ENCODE measurements around the gene SEMA6D.
"Not testable (repeated sequence)": the region's sequence is repeated elsewhere in the genome, so short reads cannot be mapped to it uniquely, and the experiment has no call there.

Gene SEMA6D

GRCh38 chr15:47718497-47719437 lies 1.5 kb downstream of the SEMA6D start:
- no peak for DNase-seq

- DNase-seq, result no peak
Observed at GRCh38 chr15:47719730-47720129, 2.4 kb downstream of the SEMA6D start.

- DNase-seq, result no peak
Observed at GRCh38 chr15:47720555-47720954, 3.2 kb downstream of the SEMA6D start.

DNA sequence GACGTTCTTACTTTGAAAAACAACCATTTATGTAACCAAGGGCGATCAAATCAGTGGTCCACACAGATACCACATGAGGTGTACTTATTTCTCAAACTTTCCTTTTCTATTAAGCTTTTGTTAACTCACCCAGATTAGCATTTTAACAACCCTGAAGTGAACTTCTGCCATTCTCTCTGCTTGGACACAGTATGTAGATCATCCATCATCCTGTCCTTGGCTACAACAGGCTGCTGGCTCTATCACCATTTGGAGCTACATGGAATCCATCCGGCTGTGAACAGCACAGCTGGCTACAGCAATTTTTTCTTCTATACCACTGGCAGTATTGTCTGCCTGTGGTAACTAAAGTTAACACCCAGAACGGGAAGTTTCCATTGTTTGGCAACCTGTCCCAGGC lies 4.4 kb downstream of the SEMA6D start:
- no peak for DNase-seq

GRCh38 chr15:47724346-47724745 lies 7.0 kb downstream of the SEMA6D start:
- DNase-seq, result no peak

DNA sequence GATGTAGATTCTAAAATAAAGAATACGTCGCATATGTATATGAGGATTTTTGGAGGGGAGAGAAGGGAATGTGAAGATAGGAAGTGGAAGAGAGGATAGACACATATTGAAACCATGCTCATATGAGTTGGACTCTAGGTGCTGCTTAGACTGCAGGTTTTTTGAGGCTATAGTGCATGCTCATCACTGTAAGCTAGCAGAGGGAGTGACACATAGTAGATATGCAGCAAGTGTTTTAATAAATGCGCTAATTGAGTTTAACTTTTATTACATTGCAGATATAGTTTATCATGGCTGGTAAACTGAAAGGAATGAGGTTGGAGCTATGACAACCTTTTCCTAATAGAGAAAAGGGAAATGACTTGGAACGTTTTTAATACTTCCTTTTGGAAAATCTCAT lies 7.7 kb downstream of the SEMA6D start:
- no peak for DNase-seq

DNA sequence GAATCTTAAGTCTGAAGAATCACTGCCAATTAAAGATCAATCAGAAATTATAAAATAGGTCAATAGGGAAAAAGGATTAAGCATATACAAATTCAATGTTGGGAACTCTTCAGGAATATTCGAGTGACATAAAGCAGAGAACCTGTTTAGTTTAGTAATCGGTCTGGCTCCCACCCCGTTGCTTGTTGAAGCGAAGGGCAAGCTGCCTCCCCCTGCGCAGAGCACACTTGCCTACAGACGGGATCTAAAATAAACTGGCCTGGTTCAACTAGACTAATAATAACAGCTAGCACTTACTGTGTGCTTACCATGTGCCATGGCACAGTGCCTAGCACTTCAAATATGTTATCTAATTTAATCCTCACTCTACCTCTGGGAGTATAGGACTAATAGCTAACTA lies 8.6 kb downstream of the SEMA6D start:
- no peak for DNase-seq

DNA sequence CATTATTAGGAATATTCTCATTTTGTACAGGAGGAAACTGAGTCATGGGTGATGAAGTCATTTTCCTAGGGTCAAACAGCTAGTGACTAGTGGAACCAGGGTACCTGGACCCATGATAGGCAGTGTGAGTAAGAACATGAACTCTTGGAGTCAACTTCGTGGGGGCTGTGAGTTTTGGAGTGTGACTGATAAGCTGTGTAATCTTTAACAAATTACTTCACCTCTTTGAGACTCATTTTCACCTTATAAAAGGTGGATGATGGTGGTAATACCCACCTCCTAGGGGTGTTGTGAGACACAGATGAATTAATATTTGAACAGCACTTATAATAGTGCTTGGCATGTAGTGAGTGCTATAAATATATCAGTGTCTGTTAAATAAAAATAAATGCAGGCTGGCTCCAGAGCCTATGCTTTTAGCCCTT lies 9.1 kb downstream of the SEMA6D start:
- no peak for DNase-seq

DNA sequence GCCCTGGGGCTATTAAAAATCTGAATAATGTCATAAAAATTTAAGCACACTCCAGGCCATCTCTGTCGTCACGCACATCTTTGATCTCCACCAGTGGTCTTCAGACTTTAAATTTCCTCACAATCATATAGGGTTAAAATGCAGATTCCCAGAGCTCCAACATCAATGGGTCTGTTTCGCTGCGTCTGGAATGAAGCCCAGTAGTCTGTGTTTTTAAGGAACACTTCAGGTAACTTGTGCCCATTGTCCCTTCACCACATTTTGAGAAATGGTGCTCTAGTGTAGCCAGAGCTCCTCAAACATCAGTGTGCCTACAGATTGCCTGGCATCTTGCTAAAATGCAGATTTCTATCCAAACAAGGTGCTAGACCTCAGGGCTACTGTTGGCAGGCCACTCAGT lies 9.8 kb downstream of the SEMA6D start:
- no peak for DNase-seq

DNA sequence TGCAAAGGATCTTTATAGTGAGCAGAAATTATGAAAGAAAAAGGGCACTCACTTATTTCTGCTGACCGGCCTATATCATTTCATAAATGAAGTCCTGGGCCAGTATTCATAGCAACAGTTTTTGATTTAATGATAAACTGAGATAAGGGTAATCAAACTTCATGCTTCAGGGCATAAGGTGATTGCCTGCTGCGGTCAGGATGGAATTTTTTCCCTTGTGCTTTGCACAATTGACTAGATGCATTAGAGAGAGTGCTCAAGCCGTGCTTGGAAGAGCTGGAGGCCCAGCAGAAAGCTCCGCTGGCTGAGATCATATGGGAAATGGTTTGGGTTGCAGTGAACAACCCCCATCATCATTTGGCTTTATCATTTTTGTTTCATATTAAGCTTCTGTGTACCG lies 10.4 kb downstream of the SEMA6D start:
- DNase-seq, result no peak

- DNase-seq, result no peak
Observed at GRCh38 chr15:47728426-47728825, 11.1 kb downstream of the SEMA6D start.

DNA sequence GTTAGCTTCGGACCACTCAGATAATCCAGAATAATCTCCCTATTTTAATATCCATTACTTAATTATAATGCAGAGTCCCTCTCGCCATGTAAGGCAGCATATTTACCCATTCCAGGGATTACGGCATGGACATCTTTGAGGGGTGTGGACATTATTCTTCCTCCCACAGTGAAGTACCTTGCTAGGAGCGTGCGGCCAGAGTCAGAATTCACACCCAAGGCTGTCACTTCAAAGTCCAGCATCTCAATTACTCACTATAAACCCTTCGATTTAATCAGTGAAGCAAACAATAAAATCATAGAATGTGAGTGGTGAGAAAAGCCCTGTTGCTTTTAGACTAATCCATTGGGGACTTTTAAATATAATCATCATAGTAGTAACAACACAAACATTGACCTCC lies 11.6 kb downstream of the SEMA6D start:
- DNase-seq, result no peak

GRCh38 chr15:47731230-47731629 lies 13.9 kb downstream of the SEMA6D start:
- no peak for DNase-seq

DNA sequence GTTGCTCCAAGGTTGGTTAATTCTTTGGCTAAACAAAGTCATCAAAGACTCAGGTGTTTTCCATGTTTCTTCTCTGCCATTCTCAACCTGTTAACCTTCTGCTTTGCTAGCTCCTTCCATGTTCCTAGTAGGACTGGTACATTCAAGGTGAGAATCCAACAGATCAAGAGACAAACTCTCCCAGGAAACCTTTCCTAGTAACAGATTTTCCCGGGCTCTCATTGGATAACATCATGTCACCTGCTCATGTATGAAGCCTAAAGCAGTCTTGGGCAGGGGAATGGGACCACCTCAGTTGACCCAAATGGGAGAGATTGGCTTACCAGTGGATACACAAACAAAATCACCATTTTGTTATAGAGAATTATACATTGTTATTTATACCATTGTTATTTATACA lies 14.9 kb downstream of the SEMA6D start:
- DNase-seq, result no peak

DNA sequence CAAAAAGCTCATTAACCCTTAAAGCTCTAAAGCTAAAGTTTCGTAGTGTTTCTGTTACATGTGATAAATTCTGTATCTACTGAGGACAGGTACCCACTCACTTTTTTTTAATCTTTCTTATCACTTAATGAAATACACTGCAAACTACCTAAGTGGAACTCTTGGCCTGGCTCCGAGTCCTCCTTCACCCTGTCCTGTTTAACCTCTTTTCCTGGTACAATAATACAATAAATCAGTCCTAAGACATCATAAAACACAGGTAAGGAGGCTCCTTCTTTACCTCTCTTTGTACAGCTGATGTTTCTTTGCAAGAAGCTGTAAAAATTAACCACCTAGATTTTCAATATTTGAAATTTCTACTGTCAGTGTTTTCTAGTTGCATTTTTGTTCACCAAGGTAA lies 15.8 kb downstream of the SEMA6D start:
- DNase-seq, result no peak

- DNase-seq, result no peak
Observed at GRCh38 chr15:47736143-47736786, 19.0 kb downstream of the SEMA6D start.

DNA sequence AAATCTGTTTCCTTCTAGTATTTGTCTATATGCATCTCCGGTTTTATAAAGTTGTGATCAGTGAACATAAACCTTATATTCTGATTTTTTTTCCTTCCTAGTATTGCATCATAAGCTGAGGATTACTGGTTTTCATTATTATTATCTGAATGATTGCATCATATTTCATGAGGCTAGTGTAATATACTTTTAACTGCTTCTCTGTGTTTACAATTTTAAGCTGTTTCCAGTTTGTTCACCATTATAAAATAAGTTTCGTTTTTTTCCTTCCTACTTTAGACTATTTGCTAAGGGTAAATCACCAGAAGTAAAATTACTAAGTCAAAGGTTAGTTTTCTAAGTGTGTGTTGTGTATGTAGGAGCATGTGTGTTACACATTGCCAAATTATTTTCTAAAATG lies 20.2 kb downstream of the SEMA6D start:
- DNase-seq, result no peak

GRCh38 chr15:47738144-47738825 lies 21.0 kb downstream of the SEMA6D start:
- DNase-seq, result not testable (repeated sequence)

- no peak for DNase-seq
Observed at GRCh38 chr15:47741082-47741481, 23.8 kb downstream of the SEMA6D start.

GRCh38 chr15:47741907-47742306 lies 24.6 kb downstream of the SEMA6D start:
- no peak for DNase-seq

DNA sequence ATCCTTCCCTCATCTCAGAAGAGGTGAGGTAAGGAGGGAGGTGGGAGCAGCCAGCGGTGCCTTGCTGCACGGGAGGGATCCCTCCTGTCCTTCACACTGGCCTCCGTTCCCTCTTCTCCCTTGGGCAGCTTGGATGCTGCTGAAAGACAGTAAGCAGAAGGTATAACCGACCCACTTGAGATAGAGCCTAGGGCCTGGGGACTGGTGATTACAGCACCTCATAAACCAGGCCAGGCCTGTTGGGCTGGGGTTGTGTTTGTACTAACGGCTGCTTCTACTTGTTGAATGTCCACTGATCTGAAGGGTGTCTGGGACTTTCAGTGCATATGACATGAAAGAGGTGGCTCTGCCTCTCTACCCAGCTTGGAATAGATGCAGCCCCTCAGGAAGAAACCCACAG lies 25.0 kb downstream of the SEMA6D start:
- DNase-seq, result no peak

GRCh38 chr15:47742742-47743141 lies 25.4 kb downstream of the SEMA6D start:
- peak; percentile 22 for DNase-seq

DNA sequence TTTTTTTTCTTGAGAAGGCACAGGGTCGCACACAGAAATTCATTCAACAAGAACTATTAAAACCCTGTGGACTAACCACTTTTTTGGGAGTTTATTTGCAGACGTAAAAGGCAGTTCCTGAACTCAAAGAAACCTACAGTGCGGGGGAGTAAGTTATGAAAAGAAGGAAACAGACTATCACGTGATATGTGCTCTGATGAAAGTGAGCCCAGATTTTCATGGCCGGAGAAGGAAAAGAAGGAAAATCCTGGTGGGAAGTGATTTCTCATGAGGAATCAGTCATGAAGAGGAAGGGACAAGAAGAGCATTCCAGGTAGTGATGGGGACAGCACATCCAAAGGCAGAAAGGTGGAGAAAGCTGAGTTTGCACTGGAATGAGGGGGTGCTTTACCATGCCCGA lies 26.1 kb downstream of the SEMA6D start:
- DNase-seq, result no peak

DNA sequence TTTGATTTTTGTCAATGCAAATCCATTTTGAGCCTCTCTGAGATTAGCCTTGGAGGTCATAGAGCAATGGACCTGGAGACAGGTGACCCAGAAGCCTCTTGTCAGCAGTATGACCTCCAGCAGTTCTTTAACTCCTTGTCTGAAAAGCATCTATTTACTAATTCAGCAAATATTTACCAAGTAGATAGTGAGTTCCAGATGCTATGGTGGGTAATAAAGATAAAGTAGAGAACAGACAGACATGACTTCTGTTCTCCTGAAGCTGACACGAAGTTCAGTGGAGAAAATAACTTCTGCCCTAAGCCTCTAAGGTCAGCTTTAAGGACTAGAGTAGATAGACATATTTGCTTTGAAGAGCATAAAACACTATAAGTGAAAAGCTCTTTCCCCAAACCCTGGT lies 26.6 kb downstream of the SEMA6D start:
- no peak for DNase-seq

All from NCI-H2081 treated with DMSO at 0.1 percent for 48 hours (cell line).